Parathyroid adenoma (tissue), 2 donors: ENCODE results near the gene D2HGDH.
A peak's percentile ranks its signal among the peaks of the same experiment; 100 is the strongest.

Experiments
- H2AFZ ChIP-seq: fragments of 300-600 bp; sonication (generic); one replicate; pipeline ENCODE4 v1.7.0; 2017; ENCODE audit warnings: antibody characterized with exemption, mild to moderate bottlenecking
- H3K27ac ChIP-seq: fragments of 300-600 bp; sonication (generic); one replicate; pipeline ENCODE4 v1.7.0; 2017
- H3K27me3 ChIP-seq: fragments of 300-600 bp; sonication (generic); one replicate; pipeline ENCODE4 v1.7.0; 2017; ENCODE audit warnings: low read length; ENCODE audit not compliant: control insufficient read depth, insufficient read depth
- H3K36me3 ChIP-seq: fragments of 300-600 bp; sonication (generic); one replicate; pipeline ENCODE4 v1.7.0; 2017; ENCODE audit warnings: low read length; ENCODE audit not compliant: control insufficient read depth, insufficient read depth
- H3K4me1 ChIP-seq: fragments of 300-600 bp; sonication (generic); one replicate; pipeline ENCODE4 v1.7.0; 2017; ENCODE audit warnings: control low read depth
- H3K4me2 ChIP-seq: fragments of 300-600 bp; sonication (generic); one replicate; pipeline ENCODE4 v1.7.0; 2017; ENCODE audit warnings: low read length
- H3K4me3 ChIP-seq: fragments of 300-600 bp; sonication (generic); one replicate; pipeline ENCODE4 v1.7.0; 2017; ENCODE audit warnings: low read depth, low read length
- H3K79me2 ChIP-seq: fragments of 300-600 bp; sonication (generic); one replicate; pipeline ENCODE4 v1.7.0; 2017; ENCODE audit warnings: control low read depth
- H3K9ac ChIP-seq: fragments of 300-600 bp; sonication (generic); one replicate; pipeline ENCODE4 v1.7.0; 2017; ENCODE audit warnings: mild to moderate bottlenecking
- H3K9me3 ChIP-seq: fragments of 300-600 bp; sonication (generic); one replicate; pipeline ENCODE4 v1.7.0; 2017; ENCODE audit warnings: low read length; ENCODE audit not compliant: control insufficient read depth
- CTCF ChIP-seq: fragments of 300-600 bp; sonication (generic); IDR thresholded peaks from one replicate; pipeline ENCODE4 v1.7.0; 2017; ENCODE audit warnings: antibody characterized with exemption, mild to moderate bottlenecking
- donor health status: primary hyperparathyroidism.

D2HGDH gene

GRCh38 chr2:241734467-241735208 is at the start of gene D2HGDH:
Gene D2HGDH (plus strand): TSS chr2:241734630. CDS start chr2:241735225, 595 bp downstream.
- Histone ChIP-seq H3K27me3 (no peaks in the 10 kb centered on the region), H2AFZ (peak within 1 kb of the TSS; percentile 96), H3K27ac (peak within 1 kb of the TSS; percentile 81), H3K4me2 (peak within 1 kb of the TSS; percentile 90), H3K79me2 (peaks cover 6% of the 10 kb centered on the region), H3K9me3 (no peaks in the 10 kb centered on the region), H3K4me1 (no peaks in the 10 kb centered on the region), H3K36me3 (no peaks in the 10 kb centered on the region), H3K4me3 (peak within 1 kb of the TSS; percentile 88), H3K9ac (peak within 1 kb of the TSS; percentile 61)
- TF ChIP-seq CTCF = no peak

DNA sequence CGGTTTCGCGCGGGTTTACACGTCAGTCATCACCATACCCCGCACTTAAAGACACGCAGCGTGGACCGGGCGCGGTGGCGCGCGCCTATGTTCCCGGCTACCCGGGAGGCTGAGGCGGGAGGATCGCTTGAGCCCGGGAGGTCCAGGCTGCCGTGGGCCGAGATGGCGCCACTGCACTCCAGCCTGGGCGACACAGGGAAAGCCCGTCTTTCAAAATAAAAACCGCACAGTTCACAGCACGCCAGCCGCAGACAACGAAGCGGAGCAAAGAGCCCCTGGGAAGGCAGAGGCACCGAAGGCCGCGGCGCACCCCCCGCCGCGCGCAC is 48.1 kb upstream of the D2HGDH start:
- Histone ChIP-seq H3K27me3 (no peaks in the 10 kb centered on the region), H3K9ac (no peak overlapping the region), H3K36me3 (no peaks in the 10 kb centered on the region), H3K4me1 (peaks cover 13% of the 10 kb centered on the region), H3K4me3 (peak overlapping the region; percentile 72), H3K27ac (no peak overlapping the region), H3K9me3 (no peaks in the 10 kb centered on the region), H3K4me2 (peak overlapping the region; percentile 94), H3K79me2 (no peaks in the 10 kb centered on the region), H2AFZ (peak overlapping the region; percentile 92)
- no peak for TF ChIP-seq CTCF

DNA sequence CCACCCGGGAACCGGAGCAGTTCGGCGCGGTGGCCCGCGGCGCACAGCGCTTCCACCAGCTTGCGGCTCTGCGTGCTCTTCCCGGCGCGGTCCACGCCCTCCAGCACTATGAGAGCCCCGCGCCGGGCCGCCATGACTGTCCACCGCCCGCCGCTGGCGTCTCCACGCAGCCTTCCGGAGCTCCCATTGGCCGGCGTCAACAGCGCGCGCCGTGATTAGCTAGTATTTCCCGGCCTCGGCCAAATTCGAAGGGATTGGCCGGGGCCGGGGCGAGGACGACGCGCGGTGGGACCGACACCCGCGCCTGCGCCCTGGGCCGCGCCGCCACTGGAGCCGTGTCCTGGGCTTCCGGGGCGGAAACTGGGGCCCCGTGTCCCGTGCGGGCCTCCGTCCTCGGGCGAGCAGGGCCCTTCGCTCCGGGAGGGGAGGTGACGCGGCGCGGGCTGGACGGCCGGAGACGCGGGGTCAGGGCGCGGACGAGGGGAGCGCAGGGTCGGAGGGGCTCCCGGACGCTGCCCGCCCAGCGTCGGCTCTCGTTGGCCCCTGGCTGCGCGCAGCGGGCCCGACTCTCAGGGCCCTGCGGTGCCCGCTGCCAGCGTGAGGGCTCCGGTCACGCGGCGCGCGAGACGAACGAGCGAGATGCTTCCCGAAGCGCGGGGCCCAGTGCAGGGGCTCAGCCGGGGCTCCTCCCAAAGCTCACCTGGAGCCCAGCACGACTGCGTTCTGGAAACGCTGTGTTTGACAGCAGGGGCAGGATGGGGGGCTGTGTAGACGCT is 47.6 kb upstream of the D2HGDH start, which contains the start of gene DTYMK:
DTYMK (minus strand) TSS at position 166 of the 776 bp plus-strand sequence; CDS start at position 134, 32 bp downstream.
- H3K27me3 ChIP-seq = no peaks in the 10 kb centered on the region
- H3K27ac ChIP-seq = peak within 1 kb of the TSS; percentile 88
- peak within 1 kb of the TSS; percentile 64 for H3K9ac ChIP-seq
- peak within 1 kb of the TSS; percentile 72 for H3K4me3 ChIP-seq
- H3K4me2 ChIP-seq = peak within 1 kb of the TSS; percentile 94
- TF ChIP-seq CTCF = no peak
- H3K36me3 ChIP-seq = no peaks in the 10 kb centered on the region
- H2AFZ ChIP-seq = peak within 1 kb of the TSS; percentile 96
- H3K79me2 ChIP-seq = no peaks in the 10 kb centered on the region
- no peaks in the 10 kb centered on the region for H3K9me3 ChIP-seq
- peaks cover 13% of the 10 kb centered on the region for H3K4me1 ChIP-seq

DNA sequence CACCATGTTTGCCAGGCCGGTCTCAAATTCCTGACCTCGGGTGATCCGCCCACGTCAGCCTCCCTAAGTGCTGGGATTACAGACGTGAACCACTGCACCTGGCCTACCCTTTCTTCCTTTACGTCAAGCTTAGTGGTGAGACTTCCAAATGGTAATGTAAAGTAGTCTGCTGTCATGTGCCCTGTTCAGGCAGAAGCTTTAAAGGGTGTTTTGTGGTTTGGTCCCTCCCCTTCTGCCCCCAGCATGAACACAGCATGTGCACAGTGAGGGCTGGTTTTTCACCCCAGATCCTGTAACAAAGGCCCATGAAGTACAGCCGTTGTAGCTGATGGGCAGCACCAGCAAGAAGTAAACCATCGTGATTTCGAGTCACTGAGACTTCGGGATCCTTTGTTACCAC is 45.1 kb upstream of the D2HGDH start:
- H3K9ac ChIP-seq = no peak overlapping the region
- no peak for TF ChIP-seq CTCF
- no peak overlapping the region for H3K4me2 ChIP-seq
- H3K4me1 ChIP-seq = peaks cover 13% of the 10 kb centered on the region
- no peak overlapping the region for H3K4me3 ChIP-seq
- H3K9me3 ChIP-seq = no peaks in the 10 kb centered on the region
- H3K36me3 ChIP-seq = no peaks in the 10 kb centered on the region
- no peaks in the 10 kb centered on the region for H3K79me2 ChIP-seq
- H2AFZ ChIP-seq = no peak overlapping the region
- no peaks in the 10 kb centered on the region for H3K27me3 ChIP-seq
- H3K27ac ChIP-seq = no peak overlapping the region
